ENCODE measurements around the gene TXNDC11.
A peak's percentile ranks its signal among the peaks of the same experiment; 100 is the strongest.

Gene TXNDC11

GRCh38 chr16:11650641-11651591 lies 91.7 kb downstream of the TXNDC11 start:
- DNase-seq = no peak

GRCh38 chr16:11649276-11649675 lies 93.4 kb downstream of the TXNDC11 start:
- no peak for DNase-seq

DNA sequence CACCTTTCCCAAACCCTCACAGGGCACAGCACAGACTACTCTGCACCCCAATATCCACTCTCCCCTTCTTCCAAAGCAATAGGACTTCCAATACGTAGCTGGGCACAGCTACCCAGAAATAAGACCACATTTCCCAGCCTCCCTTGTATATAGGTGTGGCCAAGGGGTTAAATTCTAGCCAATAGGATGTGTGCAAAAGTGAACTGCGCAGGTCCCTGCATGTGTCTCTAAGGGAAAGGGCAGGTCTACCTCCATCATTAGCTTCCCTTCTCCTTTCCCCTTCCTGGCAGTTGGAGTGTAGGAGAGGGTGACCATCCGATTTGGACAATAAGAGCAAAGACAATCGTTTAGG lies 99.9 kb downstream of the TXNDC11 start:
- DNase-seq = no peak

DNA sequence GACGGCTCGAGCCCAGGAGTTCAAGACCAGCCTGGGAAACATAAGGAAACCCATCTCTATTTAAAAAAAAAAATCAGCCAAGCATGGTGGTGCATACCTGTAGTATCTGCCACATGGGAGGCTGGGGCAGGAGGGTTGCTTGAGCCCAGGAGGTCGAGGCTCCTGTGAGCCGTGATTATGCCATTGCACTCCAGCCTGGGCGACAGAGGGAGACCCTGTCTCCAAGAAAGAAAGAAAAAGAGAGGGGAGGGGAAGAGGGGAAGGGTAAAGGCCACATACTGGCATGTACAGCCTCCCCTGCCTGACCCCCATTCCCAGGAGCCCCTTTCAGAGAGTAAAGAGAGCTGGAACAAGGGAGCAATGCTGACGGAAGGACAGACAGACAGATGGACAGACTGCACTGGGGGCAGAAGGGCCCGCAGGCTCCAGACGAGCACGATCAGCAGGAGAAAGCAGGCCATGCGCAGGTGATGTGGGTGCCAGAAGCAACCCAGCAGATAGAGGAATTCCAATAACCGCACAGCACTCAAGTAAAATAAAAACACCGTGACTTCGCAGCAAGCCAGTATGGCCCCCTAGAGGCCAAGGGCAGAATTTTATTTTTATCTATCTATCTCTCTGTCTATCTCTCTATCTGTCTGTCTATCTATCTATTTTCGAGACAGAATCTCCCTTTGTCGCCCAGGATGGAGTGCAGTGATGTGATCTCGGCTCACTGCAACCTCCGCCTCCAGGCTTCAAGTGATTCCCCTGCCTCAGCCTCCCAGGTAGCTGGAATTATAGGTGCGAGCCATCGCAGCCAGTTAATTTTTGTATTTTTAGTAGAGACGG lies 101.5 kb downstream of the TXNDC11 start:
- peak; percentile 57 to 72 for DNase-seq

DNA sequence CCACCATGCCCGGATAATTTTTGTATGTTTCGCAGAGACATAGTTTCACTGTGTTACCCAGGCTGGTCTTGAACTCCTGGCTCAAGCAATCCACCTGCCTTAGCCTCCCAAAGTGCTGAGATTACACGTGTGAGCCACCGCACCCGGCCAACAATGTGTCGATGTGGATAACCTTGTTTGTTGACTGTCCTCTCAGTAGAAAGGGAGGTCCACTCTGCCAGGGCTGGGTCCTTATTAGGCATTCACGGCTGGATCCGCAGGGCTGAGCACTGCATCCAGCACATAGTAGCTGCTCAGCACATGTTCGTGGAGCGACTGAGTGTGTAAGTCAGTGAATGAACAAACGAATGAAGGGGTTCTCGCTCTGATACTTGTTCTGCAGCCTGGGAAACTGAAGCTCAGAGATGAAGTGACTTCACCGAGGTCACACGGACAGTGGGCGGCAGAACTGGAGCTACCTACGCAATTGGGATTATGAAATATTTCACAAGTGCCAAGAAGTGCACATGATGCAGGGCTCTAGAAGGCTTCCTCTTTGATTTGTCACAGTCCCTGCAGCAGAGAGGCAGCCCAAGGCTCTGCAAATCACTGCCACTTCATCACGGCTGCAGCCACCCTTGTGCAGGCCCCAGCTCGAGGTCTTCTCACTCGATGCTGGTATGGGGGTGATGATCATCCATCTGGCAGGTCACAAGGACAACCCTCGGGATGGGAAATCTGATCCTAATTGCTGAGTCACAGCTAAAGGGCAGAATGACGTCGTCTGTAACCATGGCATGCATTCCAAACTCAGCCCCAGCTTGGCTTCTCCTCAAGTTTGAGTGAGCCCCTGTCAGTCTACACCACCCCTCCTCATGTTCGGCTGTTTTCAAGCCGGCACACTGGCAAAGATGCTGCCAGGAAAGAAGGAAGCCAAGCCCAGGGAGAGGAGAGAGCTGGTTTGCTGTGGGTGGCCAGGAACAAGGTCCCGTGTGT lies 102.4 kb downstream of the TXNDC11 start:
- DNase-seq = peak; percentile 30 to 82

GRCh38 chr16:11639008-11639562 lies 103.6 kb downstream of the TXNDC11 start:
- no peak for DNase-seq

GRCh38 chr16:11638140-11638539 lies 104.5 kb downstream of the TXNDC11 start:
- DNase-seq = no peak

DNA sequence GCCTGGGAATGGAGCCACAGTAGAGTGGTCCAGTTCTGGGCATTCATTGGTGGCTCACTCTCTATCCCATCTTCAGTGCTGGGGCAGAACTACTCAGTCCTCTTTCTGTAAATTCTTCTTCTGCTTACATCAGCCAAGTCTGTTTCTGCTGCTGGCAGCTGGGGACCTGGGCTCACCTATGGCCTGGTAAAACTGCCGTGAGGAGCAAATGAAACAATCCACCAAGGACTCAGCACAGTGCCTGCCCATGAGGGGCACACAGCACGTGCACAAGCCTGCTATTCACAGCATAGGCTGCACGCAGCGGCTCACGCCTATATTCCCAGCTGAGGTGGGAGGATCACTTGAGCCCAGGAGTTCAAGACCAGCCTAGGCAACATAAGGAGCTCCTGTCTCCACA lies 105.3 kb downstream of the TXNDC11 start:
- DNase-seq = no peak

DNA sequence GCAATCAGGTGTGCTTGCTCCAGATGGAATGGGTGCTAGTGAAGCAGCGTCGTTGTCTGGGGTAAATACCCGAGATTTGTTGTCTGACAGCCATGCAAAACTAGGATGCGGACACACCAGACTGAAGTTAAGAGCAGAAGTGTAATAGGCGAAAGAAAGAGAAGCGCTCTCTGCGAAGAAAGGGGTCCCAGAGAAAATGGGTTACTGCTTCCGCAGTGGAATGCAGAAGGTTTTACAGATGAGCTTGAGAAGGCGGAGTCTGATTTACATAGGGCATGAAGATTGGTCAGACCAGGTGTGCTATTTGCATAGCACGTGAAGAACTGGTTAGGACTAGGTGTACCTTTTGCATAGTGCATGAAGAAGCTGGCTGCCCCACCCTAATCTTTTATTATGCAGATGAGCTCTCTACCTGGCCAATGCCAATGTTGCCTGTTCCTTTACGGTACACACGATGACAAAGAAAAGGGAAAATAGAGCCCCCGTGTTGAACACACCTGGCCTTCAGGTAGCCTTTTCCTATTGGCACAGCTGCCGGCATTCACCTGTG lies 106.4 kb downstream of the TXNDC11 start:
- no peak for DNase-seq

- DNase-seq = no peak
These were observed 106.9 kb downstream of the TXNDC11 start for GRCh38 chr16:11635679-11636171.

GRCh38 chr16:11635113-11635652 lies 107.5 kb downstream of the TXNDC11 start:
- DNase-seq = no peak

DNA sequence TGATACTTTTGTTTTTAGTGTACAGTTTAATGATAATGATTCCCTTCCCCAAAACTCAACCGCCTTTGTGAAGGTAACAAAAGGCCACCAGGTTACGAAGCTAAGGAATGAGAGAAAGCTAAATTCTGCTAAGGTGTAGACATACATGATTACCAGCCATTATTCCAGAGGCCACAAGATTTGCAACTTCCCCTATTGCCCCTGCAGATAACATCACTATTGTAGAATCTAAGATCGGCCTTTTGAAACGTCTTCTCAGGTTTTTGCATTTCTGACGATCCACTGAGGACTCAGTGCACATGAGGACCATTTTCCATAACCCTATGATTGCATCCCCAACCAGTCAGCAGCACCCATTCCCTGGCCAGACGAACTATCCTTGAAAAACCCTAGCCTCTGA lies 108.3 kb downstream of the TXNDC11 start:
- DNase-seq = no peak

GRCh38 chr16:11633113-11633512 lies 109.5 kb downstream of the TXNDC11 start:
- DNase-seq = no peak

DNA sequence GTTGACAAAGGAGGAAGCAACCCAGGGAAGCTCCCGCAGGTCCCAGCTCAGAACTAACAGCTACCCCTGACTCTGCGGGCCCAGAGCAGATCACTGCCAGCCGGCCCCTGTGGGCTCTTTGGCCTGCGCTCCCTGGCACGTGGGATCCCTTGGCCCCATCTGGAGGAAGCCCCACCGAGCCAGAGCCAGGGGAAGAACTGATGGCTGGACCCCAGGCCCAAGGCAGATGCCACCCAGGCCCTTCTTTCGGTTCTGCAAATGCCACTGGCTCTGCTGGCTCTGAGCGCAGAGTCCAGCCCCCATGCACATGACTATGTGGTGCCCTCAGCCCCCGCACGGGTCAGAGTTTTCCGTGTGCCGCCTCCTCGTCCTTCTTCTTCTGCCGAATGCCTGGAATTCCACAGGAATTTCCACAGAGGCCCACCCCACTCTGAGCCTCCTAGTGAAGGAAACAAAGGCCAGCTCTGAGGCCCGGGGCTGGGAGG lies 110.2 kb downstream of the TXNDC11 start:
- DNase-seq = no peak

- DNase-seq = no peak
These were observed 111.4 kb downstream of the TXNDC11 start for GRCh38 chr16:11631214-11631613.

GRCh38 chr16:11630768-11631056 lies 111.9 kb downstream of the TXNDC11 start:
- DNase-seq = no peak

GRCh38 chr16:11630046-11630767 lies 112.5 kb downstream of the TXNDC11 start:
- DNase-seq = no peak
